Putamen (tissue), 1 donor: ENCODE data around the gene TNFAIP8.
"Not testable (repeated sequence)": the region's sequence is repeated elsewhere in the genome, so short reads cannot be mapped to it uniquely, and the experiment has no call there.

Source experiments
- DNase-seq: peaks from one replicate; pipeline ENCODE4 v3.0.0-alpha.2; 2016; ENCODE audit warnings: low spot score

TNFAIP8 gene

GRCh38 chr5:119420169-119420568 lies 64.3 kb downstream of the TNFAIP8 start:
- no peak for DNase-seq

- DNase-seq, result no peak
These were observed 70.2 kb downstream of the TNFAIP8 start for GRCh38 chr5:119426057-119426456.

GRCh38 chr5:119427060-119427459 lies 71.2 kb downstream of the TNFAIP8 start:
- no peak for DNase-seq

- DNase-seq, result not testable (repeated sequence)
These were observed 71.8 kb downstream of the TNFAIP8 start for GRCh38 chr5:119427596-119427995.

- not testable (repeated sequence) for DNase-seq
These were observed 72.3 kb downstream of the TNFAIP8 start for GRCh38 chr5:119428166-119428565.

GRCh38 chr5:119428574-119428973 lies 72.8 kb downstream of the TNFAIP8 start:
- not testable (repeated sequence) for DNase-seq

GRCh38 chr5:119432674-119433237 lies 76.9 kb downstream of the TNFAIP8 start:
- DNase-seq, result not testable (repeated sequence)

GRCh38 chr5:119435436-119436132 lies 79.8 kb downstream of the TNFAIP8 start:
- DNase-seq, result no peak

- not testable (repeated sequence) for DNase-seq
These were observed 82.2 kb downstream of the TNFAIP8 start for GRCh38 chr5:119437785-119438586.

- DNase-seq, result not testable (repeated sequence)
These were observed 82.7 kb downstream of the TNFAIP8 start for GRCh38 chr5:119438587-119438917.

- no peak for DNase-seq
These were observed 83.4 kb downstream of the TNFAIP8 start for GRCh38 chr5:119439140-119439631.

GRCh38 chr5:119439632-119440031 lies 83.8 kb downstream of the TNFAIP8 start:
- DNase-seq, result not testable (repeated sequence)

GRCh38 chr5:119444643-119445042 lies 88.8 kb downstream of the TNFAIP8 start:
- not testable (repeated sequence) for DNase-seq

- no peak for DNase-seq
These were observed 89.7 kb downstream of the TNFAIP8 start for GRCh38 chr5:119445544-119445943.
